ENCODE measurements around the gene OBSCN.

The OBSCN gene

GRCh38 chr1:228317891-228318810, 110.3 kb downstream of the OBSCN start:
- DNase-seq (ENCODE audit: insufficient read length, low spot score) (no peak), FAIRE-seq (no peak)
- no peak for TF ChIP-seq POU2F2 (IDR thresholded peaks at IDR 0.05; ENCODE audit: low read depth, low read length)
- TF ChIP-seq PAX5 (IDR thresholded peaks at IDR 0.05; ENCODE audit: insufficient read depth, low read length, severe bottlenecking): no peak
- no peak for TF ChIP-seq SPI1 (IDR thresholded peaks at IDR 0.05; ENCODE audit: low read depth, low read length)
- TF ChIP-seq TAF1 (IDR thresholded peaks at IDR 0.05; ENCODE audit: low read depth, low read length): no peak
- no peak for TF ChIP-seq POLR2A (IDR thresholded peaks at IDR 0.05; ENCODE audit: low read depth, low read length)
- no peak for TF ChIP-seq POLR2AphosphoS5 (IDR thresholded peaks at IDR 0.05; ENCODE audit: low read depth, low read length)

DNA sequence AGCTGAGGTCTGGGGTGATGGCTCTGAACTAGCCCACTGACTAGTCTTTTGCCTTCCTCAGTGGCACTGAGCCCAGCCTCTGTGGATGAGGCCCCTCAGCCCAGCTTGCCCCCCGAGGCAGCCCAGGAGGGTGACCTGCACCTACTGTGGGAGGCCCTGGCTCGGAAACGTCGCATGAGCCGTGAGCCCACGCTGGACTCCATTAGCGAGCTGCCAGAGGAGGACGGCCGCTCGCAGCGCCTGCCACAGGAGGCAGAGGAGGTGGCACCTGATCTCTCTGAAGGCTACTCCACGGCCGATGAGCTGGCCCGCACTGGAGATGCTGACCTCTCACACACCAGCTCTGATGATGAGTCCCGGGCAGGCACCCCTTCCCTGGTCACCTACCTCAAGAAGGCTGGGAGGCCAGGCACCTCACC, 111.0 kb downstream of the OBSCN start:
- TF ChIP-seq POU2F2 (IDR thresholded peaks at IDR 0.05; ENCODE audit: low read depth, low read length) (no peak), POLR2AphosphoS5 (IDR thresholded peaks at IDR 0.05; ENCODE audit: low read depth, low read length) (no peak), SPI1 (IDR thresholded peaks at IDR 0.05; ENCODE audit: low read depth, low read length) (no peak), PAX5 (IDR thresholded peaks at IDR 0.05; ENCODE audit: insufficient read depth, low read length, severe bottlenecking) (no peak), POLR2A (IDR thresholded peaks at IDR 0.05; ENCODE audit: low read depth, low read length) (no peak), TAF1 (IDR thresholded peaks at IDR 0.05; ENCODE audit: low read depth, low read length) (no peak)
- FAIRE-seq (no peak), DNase-seq (ENCODE audit: insufficient read length, low spot score) (no peak)

DNA sequence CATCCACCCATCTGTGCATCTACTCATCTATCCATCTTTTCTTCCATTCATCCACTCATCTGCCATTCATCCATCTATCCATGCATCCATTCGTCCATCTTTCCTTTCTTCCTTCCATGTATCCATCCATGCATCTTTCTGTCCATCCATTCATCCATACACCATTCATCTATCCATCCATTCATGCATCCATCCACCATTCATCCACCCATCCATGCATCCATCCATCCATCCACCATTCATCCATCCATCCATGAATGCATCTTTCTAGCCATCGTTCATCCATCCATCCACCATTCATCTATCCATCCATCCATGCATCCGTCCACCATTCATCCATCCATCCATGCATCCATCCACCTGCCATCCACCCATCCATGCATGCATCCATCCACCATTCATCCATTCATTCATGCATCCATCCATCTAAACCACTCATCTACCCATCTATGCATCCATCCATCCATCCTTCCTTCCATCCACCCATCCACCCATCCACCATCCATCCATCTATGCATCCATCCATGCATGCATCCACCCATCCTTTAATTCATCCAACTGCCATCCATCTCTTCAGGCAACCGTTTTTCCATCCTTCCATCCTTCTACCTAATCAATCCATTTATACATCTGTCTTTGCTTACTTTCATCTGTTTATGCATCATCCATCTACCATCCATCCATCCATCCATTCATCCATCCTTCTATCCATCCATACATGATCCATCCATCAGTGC, 111.7 kb downstream of the OBSCN start:
- no peak for FAIRE-seq
- DNase-seq (ENCODE audit: insufficient read length, low spot score): no peak
- no peak for TF ChIP-seq TAF1 (IDR thresholded peaks at IDR 0.05; ENCODE audit: low read depth, low read length)
- TF ChIP-seq POU2F2 (IDR thresholded peaks at IDR 0.05; ENCODE audit: low read depth, low read length): no peak
- no peak for TF ChIP-seq POLR2AphosphoS5 (IDR thresholded peaks at IDR 0.05; ENCODE audit: low read depth, low read length)
- no peak for TF ChIP-seq PAX5 (IDR thresholded peaks at IDR 0.05; ENCODE audit: insufficient read depth, low read length, severe bottlenecking)
- TF ChIP-seq POLR2A (IDR thresholded peaks at IDR 0.05; ENCODE audit: low read depth, low read length): no peak
- no peak for TF ChIP-seq SPI1 (IDR thresholded peaks at IDR 0.05; ENCODE audit: low read depth, low read length)

DNA sequence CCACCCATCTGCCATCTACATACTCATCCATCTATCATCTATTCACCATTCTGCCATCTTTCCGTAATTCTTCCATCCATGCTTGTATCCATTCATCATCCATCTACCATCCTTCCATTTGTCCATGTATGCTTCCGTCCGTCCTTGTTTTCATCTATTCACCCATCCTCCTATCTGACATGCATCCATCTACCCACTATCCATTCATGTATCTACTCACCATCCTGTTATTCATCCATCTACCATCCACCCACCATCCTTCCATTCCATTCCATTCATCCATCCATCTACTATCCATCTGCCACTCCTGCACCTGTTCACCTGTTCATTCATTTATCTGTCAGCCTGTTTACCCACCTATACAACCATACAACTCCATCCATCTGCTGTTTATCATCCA, 112.5 kb downstream of the OBSCN start:
- no peak for TF ChIP-seq POLR2AphosphoS5 (IDR thresholded peaks at IDR 0.05; ENCODE audit: low read depth, low read length)
- no peak for TF ChIP-seq PAX5 (IDR thresholded peaks at IDR 0.05; ENCODE audit: insufficient read depth, low read length, severe bottlenecking)
- TF ChIP-seq SPI1 (IDR thresholded peaks at IDR 0.05; ENCODE audit: low read depth, low read length): no peak
- TF ChIP-seq POU2F2 (IDR thresholded peaks at IDR 0.05; ENCODE audit: low read depth, low read length): no peak
- TF ChIP-seq TAF1 (IDR thresholded peaks at IDR 0.05; ENCODE audit: low read depth, low read length): no peak
- no peak for DNase-seq (ENCODE audit: insufficient read length, low spot score)
- peak; percentile 13 for FAIRE-seq

DNA sequence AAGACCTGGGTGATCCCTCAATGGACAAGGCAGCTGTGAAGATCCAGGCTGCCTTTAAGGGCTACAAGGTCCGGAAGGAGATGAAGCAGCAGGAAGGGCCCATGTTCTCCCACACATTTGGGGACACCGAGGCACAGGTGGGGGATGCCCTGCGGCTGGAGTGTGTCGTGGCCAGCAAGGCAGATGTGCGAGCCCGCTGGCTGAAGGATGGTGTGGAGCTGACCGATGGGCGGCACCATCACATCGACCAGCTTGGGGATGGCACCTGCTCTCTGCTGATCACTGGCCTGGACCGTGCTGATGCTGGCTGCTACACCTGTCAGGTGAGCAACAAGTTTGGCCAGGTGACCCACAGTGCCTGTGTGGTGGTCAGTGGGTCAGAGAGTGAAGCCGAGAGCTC, 113.6 kb downstream of the OBSCN start:
- no peak for TF ChIP-seq PAX5 (IDR thresholded peaks at IDR 0.05; ENCODE audit: insufficient read depth, low read length, severe bottlenecking)
- no peak for TF ChIP-seq POU2F2 (IDR thresholded peaks at IDR 0.05; ENCODE audit: low read depth, low read length)
- no peak for TF ChIP-seq SPI1 (IDR thresholded peaks at IDR 0.05; ENCODE audit: low read depth, low read length)
- TF ChIP-seq POLR2AphosphoS5 (IDR thresholded peaks at IDR 0.05; ENCODE audit: low read depth, low read length): no peak
- no peak for TF ChIP-seq TAF1 (IDR thresholded peaks at IDR 0.05; ENCODE audit: low read depth, low read length)
- no peak for TF ChIP-seq POLR2A (IDR thresholded peaks at IDR 0.05; ENCODE audit: low read depth, low read length)
- DNase-seq (ENCODE audit: insufficient read length, low spot score): no peak
- no peak for FAIRE-seq

DNA sequence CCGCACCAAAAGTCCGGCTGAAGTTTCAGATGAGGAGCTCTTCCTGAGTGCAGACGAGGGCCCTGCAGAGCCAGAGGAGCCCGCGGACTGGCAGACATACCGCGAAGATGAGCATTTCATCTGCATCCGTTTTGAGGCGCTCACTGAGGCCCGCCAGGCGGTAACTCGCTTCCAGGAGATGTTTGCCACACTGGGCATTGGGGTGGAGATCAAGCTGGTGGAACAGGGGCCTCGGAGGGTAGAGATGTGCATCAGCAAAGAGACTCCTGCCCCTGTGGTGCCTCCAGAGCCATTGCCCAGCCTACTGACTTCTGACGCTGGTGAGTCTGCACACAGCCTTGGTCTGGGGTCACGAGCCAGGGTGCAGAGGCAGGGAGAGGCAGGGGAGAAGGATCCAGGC, 114.1 kb downstream of the OBSCN start:
- no peak for TF ChIP-seq POLR2A (IDR thresholded peaks at IDR 0.05; ENCODE audit: low read depth, low read length)
- no peak for TF ChIP-seq POLR2AphosphoS5 (IDR thresholded peaks at IDR 0.05; ENCODE audit: low read depth, low read length)
- no peak for TF ChIP-seq PAX5 (IDR thresholded peaks at IDR 0.05; ENCODE audit: insufficient read depth, low read length, severe bottlenecking)
- no peak for TF ChIP-seq SPI1 (IDR thresholded peaks at IDR 0.05; ENCODE audit: low read depth, low read length)
- TF ChIP-seq TAF1 (IDR thresholded peaks at IDR 0.05; ENCODE audit: low read depth, low read length): no peak
- no peak for TF ChIP-seq POU2F2 (IDR thresholded peaks at IDR 0.05; ENCODE audit: low read depth, low read length)
- FAIRE-seq: no peak

DNA sequence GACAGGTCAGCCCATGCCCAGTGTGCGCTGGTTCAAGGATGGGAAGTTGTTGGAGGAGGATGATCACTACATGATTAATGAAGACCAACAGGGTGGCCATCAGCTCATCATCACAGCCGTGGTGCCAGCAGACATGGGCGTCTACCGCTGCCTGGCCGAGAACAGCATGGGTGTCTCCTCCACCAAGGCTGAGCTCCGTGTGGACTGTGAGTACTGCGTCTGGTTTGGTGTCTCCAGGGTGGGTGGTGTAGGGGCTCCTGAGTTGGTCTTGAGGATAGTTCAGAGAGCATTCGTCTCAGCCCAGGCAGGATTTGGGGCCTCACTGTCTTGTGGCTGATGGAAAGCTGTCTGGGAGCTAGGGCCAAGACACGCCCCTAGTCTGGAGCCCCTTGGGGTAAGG, 115.6 kb downstream of the OBSCN start:
- no peak for TF ChIP-seq TAF1 (IDR thresholded peaks at IDR 0.05; ENCODE audit: low read depth, low read length)
- no peak for TF ChIP-seq POLR2A (IDR thresholded peaks at IDR 0.05; ENCODE audit: low read depth, low read length)
- FAIRE-seq: no peak
- no peak for DNase-seq (ENCODE audit: insufficient read length, low spot score)

More for the DNA sequence above, 114.1 kb downstream of the OBSCN start:
- no peak for DNase-seq (ENCODE audit: insufficient read length, low spot score)

- no peak for TF ChIP-seq POLR2A (IDR thresholded peaks at IDR 0.05; ENCODE audit: low read depth, low read length)
- TF ChIP-seq SPI1 (IDR thresholded peaks at IDR 0.05; ENCODE audit: low read depth, low read length): no peak
- no peak for TF ChIP-seq POU2F2 (IDR thresholded peaks at IDR 0.05; ENCODE audit: low read depth, low read length)
- no peak for TF ChIP-seq TAF1 (IDR thresholded peaks at IDR 0.05; ENCODE audit: low read depth, low read length)
- TF ChIP-seq PAX5 (IDR thresholded peaks at IDR 0.05; ENCODE audit: insufficient read depth, low read length, severe bottlenecking): no peak
- no peak for TF ChIP-seq POLR2AphosphoS5 (IDR thresholded peaks at IDR 0.05; ENCODE audit: low read depth, low read length)
- FAIRE-seq (no peak), DNase-seq (ENCODE audit: insufficient read length, low spot score) (no peak)
Observed at GRCh38 chr1:228325267-228325666, 117.4 kb downstream of the OBSCN start.

DNA sequence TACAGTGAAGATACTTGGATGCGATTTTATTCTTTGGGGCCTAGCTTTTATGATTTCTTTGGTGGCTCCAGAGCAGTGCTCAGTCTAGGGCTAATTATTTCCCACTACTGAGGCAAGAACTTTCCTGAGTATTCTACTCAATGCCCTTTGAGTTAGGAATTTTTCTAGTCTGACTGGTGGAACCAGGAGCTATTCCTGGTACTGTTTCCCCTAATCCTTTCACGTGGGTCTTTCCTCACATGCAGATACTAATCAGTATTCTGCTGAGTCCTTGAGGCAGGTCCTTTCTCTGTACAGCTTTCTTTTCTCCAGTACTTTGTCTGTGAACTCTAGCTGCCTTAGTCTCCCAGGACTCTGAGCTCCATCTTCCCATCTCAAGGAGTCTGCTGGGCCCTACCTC, 122.0 kb downstream of the OBSCN start:
- TF ChIP-seq POU2F2 (IDR thresholded peaks at IDR 0.05; ENCODE audit: low read depth, low read length) (no peak), POLR2AphosphoS5 (IDR thresholded peaks at IDR 0.05; ENCODE audit: low read depth, low read length) (no peak), POLR2A (IDR thresholded peaks at IDR 0.05; ENCODE audit: low read depth, low read length) (no peak), SPI1 (IDR thresholded peaks at IDR 0.05; ENCODE audit: low read depth, low read length) (no peak), TAF1 (IDR thresholded peaks at IDR 0.05; ENCODE audit: low read depth, low read length) (no peak), PAX5 (IDR thresholded peaks at IDR 0.05; ENCODE audit: insufficient read depth, low read length, severe bottlenecking) (no peak)
- FAIRE-seq: no peak
- no peak for DNase-seq (ENCODE audit: insufficient read length, low spot score)

Measured in GM12891 (cell line).